ENCODE data around the gene AP1M1.

The AP1M1 gene

GRCh38 chr19:16185768-16186123 is 12.0 kb upstream of the AP1M1 start:
- DNase-seq: peak; percentile 9

GRCh38 chr19:16188521-16188920 is 9.2 kb upstream of the AP1M1 start:
- DNase-seq: no peak

- DNase-seq: no peak
Observed at GRCh38 chr19:16190198-16190597, 7.5 kb upstream of the AP1M1 start.

GRCh38 chr19:16190736-16191135 is 7.0 kb upstream of the AP1M1 start:
- no peak for DNase-seq

GRCh38 chr19:16191216-16191908 is 6.3 kb upstream of the AP1M1 start:
- DNase-seq: no peak

- DNase-seq: no peak
Observed at GRCh38 chr19:16193466-16193865, 4.2 kb upstream of the AP1M1 start.

GRCh38 chr19:16197188-16197621 is 506 bp upstream of the AP1M1 start:
- no peak for DNase-seq

GRCh38 chr19:16198370-16198651 is 600 bp downstream of the AP1M1 start:
- no peak for DNase-seq

- DNase-seq: no peak
Observed at GRCh38 chr19:16199275-16199932, 1.7 kb downstream of the AP1M1 start.

- no peak for DNase-seq
Observed at GRCh38 chr19:16200038-16201010, 2.6 kb downstream of the AP1M1 start.

GRCh38 chr19:16201011-16201391 is 3.3 kb downstream of the AP1M1 start:
- no peak for DNase-seq

- DNase-seq: no peak
Observed at GRCh38 chr19:16202320-16203255, 4.9 kb downstream of the AP1M1 start.

- no peak for DNase-seq
Observed at GRCh38 chr19:16203256-16204004, 5.7 kb downstream of the AP1M1 start.

- DNase-seq: no peak
Observed at GRCh38 chr19:16204005-16204294, 6.2 kb downstream of the AP1M1 start.

GRCh38 chr19:16205205-16206045 is 7.7 kb downstream of the AP1M1 start:
- DNase-seq: no peak

GRCh38 chr19:16206046-16206605 is 8.4 kb downstream of the AP1M1 start:
- DNase-seq: no peak

GRCh38 chr19:16206637-16207036 is 8.9 kb downstream of the AP1M1 start:
- DNase-seq: no peak

- no peak for DNase-seq
Observed at GRCh38 chr19:16207063-16207462, 9.4 kb downstream of the AP1M1 start.

GRCh38 chr19:16207490-16208025 is 9.8 kb downstream of the AP1M1 start:
- DNase-seq: no peak

GRCh38 chr19:16208064-16208759 is 10.5 kb downstream of the AP1M1 start:
- no peak for DNase-seq

All from NCI-H226 (cell line).